ENCODE data around the gene C19orf38.
A peak's percentile ranks its signal among the peaks of the same experiment; 100 is the strongest.

Gene C19orf38

DNA sequence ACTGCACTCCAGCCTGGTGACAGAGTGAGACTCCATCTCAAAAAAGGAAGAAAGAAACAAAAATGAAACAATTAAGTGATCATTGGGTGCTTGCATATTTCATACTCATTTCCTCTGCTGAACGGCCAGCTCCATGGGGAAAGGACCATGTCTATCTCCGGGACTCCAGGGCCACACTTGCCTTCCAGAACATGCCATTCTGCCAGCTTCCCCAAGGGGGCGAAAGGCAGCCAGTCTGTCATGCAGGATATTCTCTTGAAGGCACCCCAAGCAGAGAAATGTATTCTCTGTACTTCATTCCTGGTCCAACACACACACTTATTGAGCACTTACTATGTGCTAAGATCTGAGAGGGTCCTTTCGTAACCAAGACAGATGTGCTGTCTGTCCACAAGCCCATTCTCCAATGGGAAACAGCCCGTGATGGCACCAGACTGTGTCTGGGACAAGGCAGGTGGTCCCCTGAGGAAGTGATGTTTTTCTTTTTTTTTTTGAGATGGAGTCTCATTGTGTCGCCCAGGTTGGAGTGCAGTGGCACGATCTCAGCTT is 13.0 kb downstream of the C19orf38 start:
- Mint-ChIP-seq H3K36me3 (ENCODE audit: low read depth) (no peaks in the 10 kb centered on the region), H3K4me1 (peaks cover 25% of the 10 kb centered on the region), H3K9me3 (no peaks in the 10 kb centered on the region), H3K27ac (no peak overlapping the region), H3K27me3 (ENCODE audit: low read depth, poor library complexity) (peaks cover 2% of the 10 kb centered on the region), H3K4me3 (no peak overlapping the region)
- DNase-seq, result peak; percentile 33
- TF ChIP-seq, protein P1, sequence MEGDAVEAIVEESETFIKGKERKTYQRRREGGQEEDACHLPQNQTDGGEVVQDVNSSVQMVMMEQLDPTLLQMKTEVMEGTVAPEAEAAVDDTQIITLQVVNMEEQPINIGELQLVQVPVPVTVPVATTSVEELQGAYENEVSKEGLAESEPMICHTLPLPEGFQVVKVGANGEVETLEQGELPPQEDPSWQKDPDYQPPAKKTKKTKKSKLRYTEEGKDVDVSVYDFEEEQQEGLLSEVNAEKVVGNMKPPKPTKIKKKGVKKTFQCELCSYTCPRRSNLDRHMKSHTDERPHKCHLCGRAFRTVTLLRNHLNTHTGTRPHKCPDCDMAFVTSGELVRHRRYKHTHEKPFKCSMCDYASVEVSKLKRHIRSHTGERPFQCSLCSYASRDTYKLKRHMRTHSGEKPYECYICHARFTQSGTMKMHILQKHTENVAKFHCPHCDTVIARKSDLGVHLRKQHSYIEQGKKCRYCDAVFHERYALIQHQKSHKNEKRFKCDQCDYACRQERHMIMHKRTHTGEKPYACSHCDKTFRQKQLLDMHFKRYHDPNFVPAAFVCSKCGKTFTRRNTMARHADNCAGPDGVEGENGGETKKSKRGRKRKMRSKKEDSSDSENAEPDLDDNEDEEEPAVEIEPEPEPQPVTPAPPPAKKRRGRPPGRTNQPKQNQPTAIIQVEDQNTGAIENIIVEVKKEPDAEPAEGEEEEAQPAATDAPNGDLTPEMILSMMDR (IDR thresholded peaks at IDR 0.05), result peak; percentile 31

DNA sequence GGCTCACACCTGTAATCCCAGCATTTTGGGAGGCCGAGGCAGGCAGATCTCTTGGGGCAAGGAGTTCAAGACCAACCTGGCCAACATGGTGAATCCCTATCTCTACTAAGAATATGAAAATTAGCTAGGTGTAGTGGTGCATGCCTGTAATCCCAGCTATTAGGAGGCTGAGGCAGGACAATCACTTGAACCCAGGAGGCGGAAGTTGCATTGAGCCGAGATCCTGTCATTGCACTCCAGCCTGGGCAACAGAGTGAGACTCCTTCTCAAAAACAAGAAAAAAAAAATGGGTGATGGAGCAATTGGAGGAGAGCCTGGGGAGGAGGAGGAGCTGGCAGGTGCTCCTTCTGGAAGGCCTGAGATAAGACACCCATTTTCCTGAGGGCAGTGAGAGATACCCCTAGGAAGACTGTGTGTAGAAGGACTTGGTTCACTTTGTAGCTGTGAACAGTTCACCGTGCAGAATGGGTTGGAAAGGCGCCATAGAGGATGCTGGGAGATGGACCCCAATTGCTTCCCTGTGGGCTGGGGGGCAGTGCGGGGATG is 14.4 kb downstream of the C19orf38 start:
- Mint-ChIP-seq H3K27ac (peak overlapping the region; percentile 68), H3K9me3 (no peaks in the 10 kb centered on the region), H3K27me3 (ENCODE audit: low read depth, poor library complexity) (peaks cover 2% of the 10 kb centered on the region), H3K4me1 (peaks cover 30% of the 10 kb centered on the region), H3K4me3 (no peak overlapping the region), H3K36me3 (ENCODE audit: low read depth) (no peaks in the 10 kb centered on the region)
- TF ChIP-seq, protein P1 (IDR thresholded peaks at IDR 0.05), result no peak
- DNase-seq, result no peak

DNA sequence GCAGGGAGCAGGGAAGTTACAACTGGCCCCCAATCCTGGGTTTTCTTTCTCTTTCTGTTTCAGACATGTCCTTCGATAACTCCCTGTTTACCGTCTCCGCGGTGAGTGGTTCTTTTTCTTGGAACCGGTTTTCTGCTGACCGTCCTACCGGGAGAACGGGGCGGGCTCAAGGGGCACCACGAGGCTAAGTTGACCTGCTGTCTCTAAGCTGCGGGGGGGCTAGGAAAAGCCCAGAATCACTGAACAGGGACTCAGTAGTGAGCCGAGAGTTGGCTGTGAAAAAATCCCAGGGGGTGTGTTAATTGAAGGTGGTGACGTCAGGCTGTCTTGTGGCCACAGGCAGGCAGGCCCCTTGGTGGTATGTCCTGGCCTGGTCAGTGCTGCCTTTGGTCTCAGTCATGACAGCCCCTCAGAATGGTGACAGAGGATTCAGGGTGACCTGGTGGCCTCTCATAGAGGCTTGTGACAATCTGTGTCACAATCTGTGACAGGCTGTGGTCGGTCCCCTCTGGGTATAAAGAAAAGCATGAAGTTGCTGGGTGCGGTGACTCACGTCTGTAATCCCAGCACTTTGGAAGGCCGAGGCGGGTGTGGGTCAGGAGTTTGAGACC is 15.0 kb downstream of the C19orf38 start:
- TF ChIP-seq, protein P1 (IDR thresholded peaks at IDR 0.05), result no peak
- Mint-ChIP-seq H3K4me1 (peaks cover 34% of the 10 kb centered on the region), H3K27ac (peak overlapping the region; percentile 68), H3K27me3 (ENCODE audit: low read depth, poor library complexity) (peaks cover 2% of the 10 kb centered on the region), H3K9me3 (no peaks in the 10 kb centered on the region), H3K36me3 (ENCODE audit: low read depth) (no peaks in the 10 kb centered on the region), H3K4me3 (no peak overlapping the region)
- peak; percentile 25 for DNase-seq

DNA sequence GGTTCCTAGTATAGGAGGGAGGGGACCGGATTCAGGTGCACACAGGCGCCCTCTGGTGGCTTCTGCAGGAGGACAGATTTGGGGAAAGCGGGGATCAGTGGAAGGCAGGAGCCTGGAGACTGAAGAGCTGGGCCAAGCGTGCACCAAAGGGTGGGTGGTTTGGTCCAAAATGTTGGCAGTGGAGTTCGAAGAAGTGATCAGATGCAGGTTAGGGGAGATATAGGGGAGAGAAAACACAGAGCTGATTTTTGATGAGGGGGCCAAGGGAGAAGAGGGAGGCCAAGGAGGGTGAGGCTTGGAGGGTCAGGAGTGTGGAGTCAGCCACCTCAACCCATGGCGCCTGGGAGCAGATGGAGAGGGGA is 16.3 kb downstream of the C19orf38 start:
- TF ChIP-seq, protein P1 (IDR thresholded peaks at IDR 0.05), result peak; percentile 84
- H3K4me3 Mint-ChIP-seq, result no peak overlapping the region
- H3K27ac Mint-ChIP-seq, result peak overlapping the region; percentile 10
- H3K4me1 Mint-ChIP-seq, result peaks cover 38% of the 10 kb centered on the region
- H3K27me3 Mint-ChIP-seq (ENCODE audit: low read depth, poor library complexity), result peaks cover 2% of the 10 kb centered on the region
- no peaks in the 10 kb centered on the region for H3K9me3 Mint-ChIP-seq
- no peaks in the 10 kb centered on the region for H3K36me3 Mint-ChIP-seq (ENCODE audit: low read depth)
- peak; percentile 91 for DNase-seq

DNA sequence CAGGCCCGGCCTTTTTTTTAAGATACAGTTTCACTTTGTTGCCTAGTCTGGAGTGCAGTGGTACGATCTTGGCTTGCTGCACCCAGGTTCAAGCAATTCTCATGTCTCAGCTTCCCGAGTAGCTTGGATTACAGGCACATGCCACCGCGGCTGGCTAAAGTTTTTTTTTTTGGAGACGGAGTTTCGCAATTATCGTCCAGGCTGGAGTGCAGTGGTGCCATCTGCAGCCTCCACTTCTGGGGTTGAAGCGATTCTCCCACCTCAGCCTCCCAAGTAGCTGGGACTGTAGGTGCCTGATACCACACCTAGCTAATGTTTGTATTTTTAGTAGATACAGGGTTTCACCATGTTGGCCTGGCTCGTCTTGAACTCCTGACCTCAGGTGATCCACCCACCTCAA is 18.3 kb downstream of the C19orf38 start:
- TF ChIP-seq, protein P1 (IDR thresholded peaks at IDR 0.05), result no peak
- Mint-ChIP-seq H3K36me3 (ENCODE audit: low read depth) (no peaks in the 10 kb centered on the region), H3K9me3 (no peaks in the 10 kb centered on the region)

More for the DNA sequence above, 18.3 kb downstream of the C19orf38 start:
- Mint-ChIP-seq H3K4me3 (no peak overlapping the region), H3K4me1 (peaks cover 48% of the 10 kb centered on the region), H3K27ac (no peak overlapping the region), H3K27me3 (ENCODE audit: low read depth, poor library complexity) (peaks cover 5% of the 10 kb centered on the region)
- DNase-seq, result no peak
